HL-60 (cell line): ENCODE results near the gene FOXP1.

Experiments used
- GABPA ChIP-seq: IDR thresholded peaks from 2 replicates; pipeline ENCODE4 v1.6.1; 2012; ENCODE audit warnings: low read depth
- POLR2AphosphoS5 ChIP-seq: IDR thresholded peaks from 2 replicates; pipeline ENCODE4 v1.6.1; 2012; ENCODE audit warnings: low read depth
- TF ChIP-seq, protein P1 (sequence below): IDR thresholded peaks from one replicate; pipeline ENCODE4 v1.5.1; 2011; ENCODE audit warnings: low read length, control low read depth, inconsistent platforms; ENCODE audit not compliant: insufficient read depth
- TF ChIP-seq, protein P2 (sequence below): IDR thresholded peaks from 2 replicates; pipeline ENCODE4 v1.6.1; 2012; ENCODE audit warnings: low read depth; ENCODE audit not compliant: insufficient replicate concordance

DNA sequence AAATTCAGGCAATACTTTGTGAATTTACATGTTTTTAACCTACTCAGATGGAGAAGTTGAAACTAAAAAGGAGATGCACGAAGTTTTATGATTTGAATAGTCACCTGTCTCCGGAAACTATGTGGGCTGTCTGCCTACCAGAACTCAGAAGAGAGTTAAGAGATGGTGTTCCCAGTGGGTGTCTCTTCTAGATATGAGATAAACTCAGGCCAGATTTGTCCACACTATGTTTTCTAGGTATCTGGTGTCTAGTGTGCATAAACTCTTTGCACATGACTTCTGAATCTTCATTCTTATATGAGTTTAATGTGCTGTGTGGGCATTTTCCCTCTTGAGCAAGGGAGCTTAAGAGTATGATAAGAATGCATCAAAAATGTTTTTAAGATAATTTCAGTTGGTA is 222.8 kb downstream of the FOXP1 start:
- TF ChIP-seq, protein P1, sequence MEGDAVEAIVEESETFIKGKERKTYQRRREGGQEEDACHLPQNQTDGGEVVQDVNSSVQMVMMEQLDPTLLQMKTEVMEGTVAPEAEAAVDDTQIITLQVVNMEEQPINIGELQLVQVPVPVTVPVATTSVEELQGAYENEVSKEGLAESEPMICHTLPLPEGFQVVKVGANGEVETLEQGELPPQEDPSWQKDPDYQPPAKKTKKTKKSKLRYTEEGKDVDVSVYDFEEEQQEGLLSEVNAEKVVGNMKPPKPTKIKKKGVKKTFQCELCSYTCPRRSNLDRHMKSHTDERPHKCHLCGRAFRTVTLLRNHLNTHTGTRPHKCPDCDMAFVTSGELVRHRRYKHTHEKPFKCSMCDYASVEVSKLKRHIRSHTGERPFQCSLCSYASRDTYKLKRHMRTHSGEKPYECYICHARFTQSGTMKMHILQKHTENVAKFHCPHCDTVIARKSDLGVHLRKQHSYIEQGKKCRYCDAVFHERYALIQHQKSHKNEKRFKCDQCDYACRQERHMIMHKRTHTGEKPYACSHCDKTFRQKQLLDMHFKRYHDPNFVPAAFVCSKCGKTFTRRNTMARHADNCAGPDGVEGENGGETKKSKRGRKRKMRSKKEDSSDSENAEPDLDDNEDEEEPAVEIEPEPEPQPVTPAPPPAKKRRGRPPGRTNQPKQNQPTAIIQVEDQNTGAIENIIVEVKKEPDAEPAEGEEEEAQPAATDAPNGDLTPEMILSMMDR: no peak
- TF ChIP-seq GABPA (no peak), POLR2AphosphoS5 (no peak)
- TF ChIP-seq, protein P2, sequence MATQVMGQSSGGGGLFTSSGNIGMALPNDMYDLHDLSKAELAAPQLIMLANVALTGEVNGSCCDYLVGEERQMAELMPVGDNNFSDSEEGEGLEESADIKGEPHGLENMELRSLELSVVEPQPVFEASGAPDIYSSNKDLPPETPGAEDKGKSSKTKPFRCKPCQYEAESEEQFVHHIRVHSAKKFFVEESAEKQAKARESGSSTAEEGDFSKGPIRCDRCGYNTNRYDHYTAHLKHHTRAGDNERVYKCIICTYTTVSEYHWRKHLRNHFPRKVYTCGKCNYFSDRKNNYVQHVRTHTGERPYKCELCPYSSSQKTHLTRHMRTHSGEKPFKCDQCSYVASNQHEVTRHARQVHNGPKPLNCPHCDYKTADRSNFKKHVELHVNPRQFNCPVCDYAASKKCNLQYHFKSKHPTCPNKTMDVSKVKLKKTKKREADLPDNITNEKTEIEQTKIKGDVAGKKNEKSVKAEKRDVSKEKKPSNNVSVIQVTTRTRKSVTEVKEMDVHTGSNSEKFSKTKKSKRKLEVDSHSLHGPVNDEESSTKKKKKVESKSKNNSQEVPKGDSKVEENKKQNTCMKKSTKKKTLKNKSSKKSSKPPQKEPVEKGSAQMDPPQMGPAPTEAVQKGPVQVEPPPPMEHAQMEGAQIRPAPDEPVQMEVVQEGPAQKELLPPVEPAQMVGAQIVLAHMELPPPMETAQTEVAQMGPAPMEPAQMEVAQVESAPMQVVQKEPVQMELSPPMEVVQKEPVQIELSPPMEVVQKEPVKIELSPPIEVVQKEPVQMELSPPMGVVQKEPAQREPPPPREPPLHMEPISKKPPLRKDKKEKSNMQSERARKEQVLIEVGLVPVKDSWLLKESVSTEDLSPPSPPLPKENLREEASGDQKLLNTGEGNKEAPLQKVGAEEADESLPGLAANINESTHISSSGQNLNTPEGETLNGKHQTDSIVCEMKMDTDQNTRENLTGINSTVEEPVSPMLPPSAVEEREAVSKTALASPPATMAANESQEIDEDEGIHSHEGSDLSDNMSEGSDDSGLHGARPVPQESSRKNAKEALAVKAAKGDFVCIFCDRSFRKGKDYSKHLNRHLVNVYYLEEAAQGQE: no peak
